ENCODE results near the gene SLC12A8.

The SLC12A8 gene

GRCh38 chr3:125140818-125141595, 71.5 kb downstream of the SLC12A8 start:
- DNase-seq (ENCODE audit: low read depth in 3 of 3), result no peak

- DNase-seq (ENCODE audit: low read depth in 3 of 3), result no peak
Measured at GRCh38 chr3:125140011-125140817, 72.3 kb downstream of the SLC12A8 start.

DNA sequence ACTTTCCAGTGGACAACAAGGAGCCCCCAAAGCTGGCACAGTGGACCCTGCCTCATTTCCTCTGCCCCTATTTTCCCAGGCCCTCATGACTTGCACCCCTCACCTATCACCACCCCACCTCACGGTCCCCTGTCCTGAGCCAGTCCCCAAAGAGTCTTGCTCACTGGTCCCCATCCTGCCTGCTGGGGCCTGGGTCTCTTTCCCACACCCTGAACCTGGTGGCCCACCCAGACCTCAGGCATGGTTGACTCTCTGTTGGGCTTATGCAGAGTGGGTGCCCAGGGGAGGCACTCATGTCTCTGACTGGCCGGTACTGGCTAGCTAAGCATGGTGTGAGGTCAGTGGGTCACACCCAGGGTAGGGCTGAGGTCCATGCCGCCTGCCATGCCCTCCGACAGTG, 73.2 kb downstream of the SLC12A8 start:
- DNase-seq (ENCODE audit: low read depth in 3 of 3), result no peak

- DNase-seq (ENCODE audit: low read depth in 3 of 3), result no peak
Measured at GRCh38 chr3:125137358-125138033, 75.1 kb downstream of the SLC12A8 start.

DNA sequence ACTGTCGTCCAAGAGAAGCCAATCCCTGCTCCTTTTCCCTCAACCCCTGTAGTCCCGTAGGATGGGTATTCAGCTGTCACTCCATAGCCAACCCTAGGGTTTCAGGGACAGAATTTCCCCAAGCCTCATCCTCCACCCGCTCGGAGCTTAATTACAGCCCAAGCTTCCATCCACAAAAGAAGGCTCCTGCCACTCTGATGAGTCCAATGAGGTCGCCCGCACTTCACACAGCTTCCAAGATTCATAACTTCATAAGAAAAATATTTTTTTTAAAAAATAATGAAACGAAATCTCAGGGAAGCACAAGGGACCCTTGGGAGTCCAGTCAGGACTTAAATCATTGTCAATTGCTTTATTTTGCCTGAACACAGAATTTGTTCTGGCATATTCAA, 75.6 kb downstream of the SLC12A8 start:
- no peak for DNase-seq (ENCODE audit: low read depth in 3 of 3)

DNA sequence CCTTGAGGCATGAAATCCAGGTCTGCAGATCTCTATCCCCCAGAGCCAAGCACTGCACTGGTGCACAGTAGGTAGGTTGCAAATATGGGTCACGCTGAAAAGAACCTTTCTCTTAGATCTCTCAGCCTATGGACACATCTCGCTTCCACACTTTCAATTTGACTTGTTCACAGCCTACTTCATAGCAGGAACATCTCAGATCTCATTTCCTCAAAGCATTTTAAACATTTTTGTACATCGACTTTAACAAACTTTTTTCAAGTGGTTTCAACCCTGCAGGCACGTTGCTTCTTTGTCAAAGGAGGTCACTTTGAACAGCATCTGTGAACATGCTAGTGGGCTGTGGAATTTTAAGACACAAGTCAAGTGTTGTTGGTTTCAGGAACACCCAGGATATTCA, 76.0 kb downstream of the SLC12A8 start:
- DNase-seq (ENCODE audit: low read depth in 3 of 3), result no peak

- no peak for DNase-seq (ENCODE audit: low read depth in 3 of 3)
Measured at GRCh38 chr3:125134952-125135351, 77.6 kb downstream of the SLC12A8 start.

DNA sequence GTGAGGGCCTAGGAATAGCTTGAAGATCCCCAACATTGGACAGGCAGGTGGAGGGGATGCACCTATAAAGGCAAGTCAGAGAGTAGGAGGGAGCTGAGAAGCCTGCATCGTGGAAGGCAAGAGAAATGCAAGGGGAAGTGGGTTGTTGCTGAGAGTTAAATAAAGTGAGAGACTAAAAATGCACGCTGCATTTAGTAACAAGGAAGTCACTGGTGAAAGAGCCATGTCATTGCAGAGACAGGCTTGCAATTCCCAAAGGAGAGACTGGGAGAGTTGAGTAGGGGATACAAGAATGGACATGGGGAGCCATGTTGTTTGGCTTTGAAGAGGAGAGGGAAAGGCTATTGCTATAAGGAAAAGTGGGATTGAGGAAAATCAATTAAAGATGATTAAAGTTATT, 79.7 kb downstream of the SLC12A8 start:
- DNase-seq (ENCODE audit: low read depth in 3 of 3), result no peak

DNA sequence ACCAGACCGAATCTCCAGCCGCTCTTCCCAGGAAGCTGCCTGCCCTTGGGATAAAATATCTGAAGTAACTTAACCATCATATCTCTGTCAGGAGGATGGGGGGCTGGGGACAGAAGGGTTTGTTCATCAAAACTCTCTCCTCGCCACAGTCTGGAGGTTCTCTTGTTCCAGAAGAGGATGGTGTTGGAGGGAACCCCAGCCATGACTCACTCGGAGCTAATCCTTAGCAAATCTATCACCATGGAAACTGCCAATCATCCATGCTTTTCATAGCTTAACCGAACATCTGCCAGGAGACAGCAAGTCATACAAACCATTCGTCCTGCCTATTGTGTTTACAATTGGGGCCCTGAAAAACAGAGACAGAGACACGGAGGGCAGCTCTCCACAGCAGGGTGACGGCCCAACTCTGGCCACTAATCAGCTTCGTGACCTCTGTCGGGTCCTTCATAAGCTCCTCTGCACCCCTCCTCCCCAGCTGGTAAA, 83.0 kb downstream of the SLC12A8 start:
- DNase-seq (ENCODE audit: low read depth in 3 of 3), result no peak

DNA sequence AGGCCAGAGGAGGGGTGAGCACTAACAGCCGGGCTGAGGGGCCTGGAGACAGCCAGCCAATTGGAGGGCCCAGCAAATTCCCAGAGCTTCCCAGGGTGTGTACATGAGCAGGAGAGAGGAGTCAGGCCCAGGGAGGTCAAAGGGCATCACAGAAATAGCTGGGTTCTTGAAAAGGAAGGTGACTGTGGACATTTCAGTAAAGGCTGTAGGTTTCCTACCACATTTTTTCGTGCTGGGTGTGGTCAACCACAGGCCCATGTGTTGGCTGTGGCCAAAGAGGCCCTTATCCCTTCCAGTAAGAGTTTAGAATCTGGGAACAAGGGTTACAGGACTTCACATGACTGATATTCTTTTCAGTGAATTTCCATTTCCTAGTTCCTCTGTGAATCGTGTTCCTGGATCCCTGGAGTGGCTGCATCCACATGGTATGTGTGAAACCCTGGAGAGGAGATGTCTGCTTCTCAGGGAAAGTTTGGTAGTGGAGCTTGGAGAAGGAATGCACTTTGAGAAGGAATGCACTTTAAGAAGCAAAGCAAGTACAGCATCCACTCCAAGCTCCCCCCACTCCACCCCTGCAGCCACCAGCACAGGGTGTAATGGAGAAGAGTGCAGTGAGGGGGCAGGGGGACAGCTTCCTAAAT, 83.6 kb downstream of the SLC12A8 start:
- DNase-seq (ENCODE audit: low read depth in 3 of 3), result no peak

- no peak for DNase-seq (ENCODE audit: low read depth in 3 of 3)
Measured at GRCh38 chr3:125126323-125126722, 86.2 kb downstream of the SLC12A8 start.

DNA sequence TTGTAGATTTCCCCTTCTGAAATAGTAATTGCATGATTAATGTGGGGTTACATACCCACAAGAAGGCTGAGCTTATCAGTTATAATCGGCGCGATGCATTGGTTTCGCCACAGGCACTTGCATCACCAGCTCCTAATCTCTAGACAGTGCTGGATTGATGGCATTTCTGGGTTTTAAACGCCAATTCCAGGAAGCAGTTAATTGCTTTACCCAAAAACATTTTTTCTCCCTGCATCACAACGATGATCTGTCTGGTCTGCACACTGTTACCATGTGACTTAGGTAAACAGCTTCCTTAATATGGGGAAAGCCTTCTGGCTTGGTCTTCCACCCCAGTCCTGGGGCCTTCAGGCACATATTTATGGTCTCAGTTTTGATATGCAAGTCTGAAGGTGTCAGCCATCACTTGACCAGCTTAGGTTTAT, 86.7 kb downstream of the SLC12A8 start:
- DNase-seq (ENCODE audit: low read depth in 3 of 3), result no peak

DNA sequence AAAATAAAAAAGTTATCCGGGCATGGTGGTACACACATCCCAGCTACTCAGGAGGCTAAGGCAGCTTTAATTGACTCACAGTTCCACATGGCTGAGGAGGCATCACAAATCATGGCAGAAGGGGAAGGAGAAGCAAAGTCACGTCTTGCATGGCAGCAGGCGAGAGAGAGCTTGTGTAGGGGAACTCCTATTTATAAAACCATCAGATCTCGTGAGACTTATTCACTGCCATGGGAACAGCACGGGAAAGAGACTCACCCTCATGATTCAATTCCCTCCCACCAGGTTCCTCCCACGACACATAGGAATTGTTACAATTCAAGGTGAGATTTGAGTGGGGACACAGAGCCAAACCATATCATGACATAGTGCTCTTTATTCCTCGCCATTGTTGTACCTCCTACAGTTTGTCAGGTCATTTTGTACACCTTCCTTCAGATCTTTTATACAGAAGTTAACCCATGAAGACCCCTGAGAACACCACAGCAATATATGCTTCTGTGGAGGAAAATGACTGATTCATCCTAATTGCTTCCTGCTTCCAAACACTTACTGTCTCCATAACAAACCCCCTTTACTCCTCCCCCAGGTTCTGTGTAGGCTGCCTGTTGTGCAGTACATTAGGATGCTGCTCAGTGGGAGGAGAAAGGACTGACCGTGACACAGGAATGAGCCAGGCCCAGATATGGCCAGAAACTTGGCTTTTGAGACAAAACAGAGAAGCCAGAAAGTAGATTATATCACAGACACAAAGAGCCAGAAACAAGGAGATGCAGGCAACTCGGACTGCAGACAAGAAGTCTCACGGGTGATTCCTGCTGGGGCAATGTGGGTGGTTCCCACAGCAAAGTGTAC, 88.9 kb downstream of the SLC12A8 start:
- no peak for DNase-seq (ENCODE audit: low read depth in 3 of 3)

- DNase-seq (ENCODE audit: low read depth in 3 of 3), result no peak
Measured at GRCh38 chr3:125121246-125122010, 91.1 kb downstream of the SLC12A8 start.

- DNase-seq (ENCODE audit: low read depth in 3 of 3), result no peak
Measured at GRCh38 chr3:125120379-125121122, 92.0 kb downstream of the SLC12A8 start.

GRCh38 chr3:125119752-125120378, 92.7 kb downstream of the SLC12A8 start:
- no peak for DNase-seq (ENCODE audit: low read depth in 3 of 3)

DNA sequence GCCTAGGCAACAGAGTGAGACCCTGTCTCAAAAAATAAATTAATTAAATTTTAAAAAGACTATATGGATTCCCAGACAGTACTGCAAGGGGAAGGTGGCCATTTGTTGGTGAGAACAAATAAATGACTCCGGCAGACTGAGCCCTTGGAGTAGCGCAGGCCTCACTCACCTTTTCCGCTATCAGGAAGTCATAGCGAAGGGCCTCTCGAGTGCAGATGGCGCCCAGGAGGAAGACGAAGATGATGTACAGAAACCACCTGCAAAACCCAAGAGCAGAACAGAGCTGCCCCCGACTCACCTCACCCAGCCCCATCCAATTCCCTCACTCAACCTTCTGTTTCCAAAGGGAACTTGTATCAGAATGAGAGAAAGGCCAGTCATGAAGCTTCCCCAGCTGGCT, 93.9 kb downstream of the SLC12A8 start:
- DNase-seq (ENCODE audit: low read depth in 3 of 3), result no peak

GRCh38 chr3:125117631-125118191, 94.8 kb downstream of the SLC12A8 start:
- no peak for DNase-seq (ENCODE audit: low read depth in 3 of 3)
